ENCODE measurements around the gene LGMN.

DNA sequence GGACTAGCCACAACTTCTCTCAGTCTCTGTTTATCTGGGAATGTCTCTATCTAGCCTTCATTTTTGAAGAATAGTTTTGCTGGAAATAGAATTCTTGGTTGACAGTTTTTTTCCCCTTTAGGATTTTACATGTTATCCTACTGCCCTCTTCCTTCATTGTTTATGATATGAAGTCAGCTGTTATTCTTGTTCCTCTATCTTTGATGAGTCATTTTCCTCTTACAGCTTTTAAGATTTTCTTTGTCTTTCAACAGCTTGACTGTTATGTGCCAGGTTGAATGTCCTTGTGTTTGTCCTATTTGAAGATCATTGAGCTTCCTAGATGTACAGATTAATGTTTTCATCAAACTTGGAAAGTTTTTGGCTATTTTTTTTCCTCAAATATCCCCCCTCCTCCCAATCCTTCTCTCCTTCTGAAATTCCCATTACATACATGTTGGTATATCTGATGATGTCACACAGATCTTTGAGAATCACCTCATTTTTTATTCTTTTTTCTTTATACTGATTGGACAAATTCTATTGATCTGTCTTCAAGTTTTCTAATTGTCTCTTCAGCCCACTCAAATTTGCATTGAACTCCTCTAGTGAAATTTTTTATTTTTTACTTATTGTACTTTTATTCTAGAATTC, 41.1 kb upstream of the LGMN start:
- TF ChIP-seq TAF1 (IDR thresholded peaks at IDR 0.05; ENCODE audit: low read depth) (no peak), EP300 (IDR thresholded peaks at IDR 0.05; ENCODE audit: borderline replicate concordance) (no peak), EGR1 (IDR thresholded peaks at IDR 0.05) (no peak), ZBTB7A (IDR thresholded peaks at IDR 0.05; ENCODE audit: low read depth) (no peak), YY1 (IDR thresholded peaks at IDR 0.05; ENCODE audit: low read depth) (no peak)
- TF ChIP-seq, protein P1, sequence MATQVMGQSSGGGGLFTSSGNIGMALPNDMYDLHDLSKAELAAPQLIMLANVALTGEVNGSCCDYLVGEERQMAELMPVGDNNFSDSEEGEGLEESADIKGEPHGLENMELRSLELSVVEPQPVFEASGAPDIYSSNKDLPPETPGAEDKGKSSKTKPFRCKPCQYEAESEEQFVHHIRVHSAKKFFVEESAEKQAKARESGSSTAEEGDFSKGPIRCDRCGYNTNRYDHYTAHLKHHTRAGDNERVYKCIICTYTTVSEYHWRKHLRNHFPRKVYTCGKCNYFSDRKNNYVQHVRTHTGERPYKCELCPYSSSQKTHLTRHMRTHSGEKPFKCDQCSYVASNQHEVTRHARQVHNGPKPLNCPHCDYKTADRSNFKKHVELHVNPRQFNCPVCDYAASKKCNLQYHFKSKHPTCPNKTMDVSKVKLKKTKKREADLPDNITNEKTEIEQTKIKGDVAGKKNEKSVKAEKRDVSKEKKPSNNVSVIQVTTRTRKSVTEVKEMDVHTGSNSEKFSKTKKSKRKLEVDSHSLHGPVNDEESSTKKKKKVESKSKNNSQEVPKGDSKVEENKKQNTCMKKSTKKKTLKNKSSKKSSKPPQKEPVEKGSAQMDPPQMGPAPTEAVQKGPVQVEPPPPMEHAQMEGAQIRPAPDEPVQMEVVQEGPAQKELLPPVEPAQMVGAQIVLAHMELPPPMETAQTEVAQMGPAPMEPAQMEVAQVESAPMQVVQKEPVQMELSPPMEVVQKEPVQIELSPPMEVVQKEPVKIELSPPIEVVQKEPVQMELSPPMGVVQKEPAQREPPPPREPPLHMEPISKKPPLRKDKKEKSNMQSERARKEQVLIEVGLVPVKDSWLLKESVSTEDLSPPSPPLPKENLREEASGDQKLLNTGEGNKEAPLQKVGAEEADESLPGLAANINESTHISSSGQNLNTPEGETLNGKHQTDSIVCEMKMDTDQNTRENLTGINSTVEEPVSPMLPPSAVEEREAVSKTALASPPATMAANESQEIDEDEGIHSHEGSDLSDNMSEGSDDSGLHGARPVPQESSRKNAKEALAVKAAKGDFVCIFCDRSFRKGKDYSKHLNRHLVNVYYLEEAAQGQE (IDR thresholded peaks at IDR 0.05; ENCODE audit: low read depth), result no peak

Data from Ishikawa (cell line).